T follicular helper cell (primary cell): ENCODE data around the gene TUB.
A peak's percentile ranks its signal among the peaks of the same experiment; 100 is the strongest.

ENCODE experiments used
- DNase-seq: peaks from one replicate; pipeline ENCODE4 v3.0.0-alpha.2; 2020; ENCODE audit warnings: low read depth

Gene TUB

DNA sequence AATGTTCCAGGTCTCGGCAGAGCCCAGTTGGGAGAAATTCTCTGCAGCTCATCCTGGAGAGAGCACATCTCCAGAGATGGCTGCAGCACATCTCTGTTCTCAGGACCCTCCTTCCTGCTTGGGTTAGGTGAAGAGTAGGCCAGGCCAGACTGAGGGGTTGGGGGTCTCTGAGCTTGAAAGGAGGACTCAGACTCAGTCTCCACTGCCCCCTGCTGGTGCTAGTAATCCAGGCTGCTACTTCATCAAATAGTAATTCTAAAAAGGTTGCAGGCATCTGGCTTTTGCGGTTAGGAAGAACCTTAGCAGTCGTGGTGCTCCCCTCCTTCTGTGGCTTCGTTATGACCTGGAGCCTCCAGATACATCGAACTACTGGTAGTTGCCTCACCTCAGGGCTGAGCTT lies 9.7 kb downstream of the TUB start:
- no peak for DNase-seq

DNA sequence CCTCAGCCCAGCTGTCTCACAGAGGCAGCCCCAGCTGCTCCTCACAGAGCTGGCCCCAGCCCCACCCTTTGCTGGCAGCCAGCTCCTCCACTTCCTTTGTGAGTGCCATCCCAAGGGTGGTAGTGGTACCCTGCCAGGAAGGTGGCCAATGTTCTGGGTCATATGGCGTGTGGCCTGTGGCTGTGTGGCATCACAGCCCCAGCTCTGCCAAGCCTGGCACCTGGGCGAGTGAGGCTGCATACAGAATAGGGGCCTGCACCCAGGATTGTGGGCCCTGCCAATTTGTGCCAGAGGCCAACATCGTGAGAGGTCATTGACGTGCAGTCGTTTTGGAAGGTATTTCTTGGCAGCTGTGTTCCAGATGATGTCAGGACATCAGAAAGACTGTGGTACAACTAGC lies 10.7 kb downstream of the TUB start:
- DNase-seq = no peak

DNA sequence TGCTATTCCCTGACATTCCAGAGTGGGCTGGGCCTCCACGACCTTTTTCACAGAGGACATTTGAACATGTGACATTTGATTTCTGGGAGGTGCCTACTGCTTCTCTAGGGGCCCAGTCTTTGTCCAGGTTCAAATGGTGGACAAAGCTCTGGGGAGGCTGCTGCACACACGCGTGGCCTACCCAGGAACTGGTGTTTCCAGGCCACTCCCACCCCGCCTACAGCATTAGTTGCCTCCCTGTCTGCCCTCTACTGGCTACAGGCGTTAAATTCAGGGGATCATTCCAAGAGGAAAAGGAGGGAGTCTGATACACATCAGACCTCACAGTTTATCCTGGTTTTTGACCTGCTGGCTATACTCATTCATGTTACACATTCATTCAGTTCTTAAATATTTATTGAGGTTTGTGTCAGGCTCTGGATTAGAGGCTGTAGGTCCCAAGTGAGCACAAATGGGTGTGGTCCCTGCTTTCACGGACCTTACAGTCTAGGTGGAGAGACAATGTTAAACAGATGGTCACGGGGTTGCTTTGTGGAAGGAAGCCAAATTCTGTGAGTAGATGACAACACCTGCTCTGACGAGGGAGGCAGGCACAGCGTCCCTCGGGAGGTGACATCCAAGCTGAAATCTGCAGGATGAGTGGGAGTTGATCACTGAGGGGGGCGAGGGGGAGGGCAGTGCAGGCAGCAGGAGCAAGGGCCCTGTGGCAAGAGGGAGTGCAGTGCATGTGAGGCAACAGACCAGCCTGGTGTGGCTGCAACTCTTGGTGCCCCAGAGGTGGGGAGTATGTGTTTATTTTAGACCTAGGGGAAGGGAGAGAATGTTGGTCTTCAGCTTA lies 11.8 kb downstream of the TUB start:
- DNase-seq = peak; percentile 11

DNA sequence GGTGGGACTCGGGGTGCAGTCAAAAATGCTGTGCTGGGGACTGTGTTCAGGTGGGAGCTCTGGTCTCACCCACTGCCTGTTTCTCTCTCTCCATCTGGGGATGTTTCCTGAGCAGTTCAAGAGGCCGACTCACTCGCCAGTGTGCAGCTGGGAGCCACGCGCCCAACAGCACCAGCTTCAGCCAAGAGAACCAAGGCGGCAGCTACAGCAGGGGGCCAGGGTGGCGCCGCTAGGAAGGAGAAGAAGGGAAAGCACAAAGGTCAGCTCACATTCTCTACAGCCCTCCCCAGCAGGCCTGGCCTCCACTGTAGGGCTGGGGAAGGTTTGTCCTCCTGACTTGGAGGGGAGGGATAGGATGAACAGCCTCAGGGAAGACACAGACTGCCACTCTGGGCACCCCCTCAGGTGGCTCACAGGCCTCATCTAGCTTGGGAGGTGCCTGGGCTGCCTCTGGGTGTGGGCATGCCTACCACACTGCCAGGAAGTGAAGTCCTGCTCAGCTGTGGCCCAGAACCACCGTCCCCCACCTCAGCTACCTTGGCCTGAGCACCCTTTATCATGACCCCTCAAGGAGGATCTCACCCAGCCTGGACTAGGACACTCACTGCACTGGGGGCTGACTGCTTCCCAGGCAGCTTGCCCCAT lies 13.0 kb downstream of the TUB start:
- no peak for DNase-seq

DNA sequence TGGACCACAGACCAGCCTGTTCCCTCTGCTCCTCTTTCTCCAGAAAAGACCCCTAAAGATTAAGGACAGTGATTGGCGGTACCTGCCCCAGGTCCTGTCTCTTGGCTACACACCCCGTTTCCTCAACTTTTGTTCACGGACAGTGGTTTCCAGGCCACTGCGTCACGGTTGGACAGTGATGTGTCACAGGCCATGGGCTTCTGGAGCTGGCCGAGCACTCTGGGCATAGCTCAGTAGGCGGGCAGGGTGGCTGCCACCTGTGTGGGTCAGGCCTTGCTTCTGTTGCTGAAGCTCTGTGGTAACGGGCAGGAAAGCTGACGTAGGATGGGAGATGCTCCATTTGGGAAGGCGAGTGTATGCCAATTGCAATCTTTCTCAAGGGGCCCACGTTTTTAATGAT lies 13.6 kb downstream of the TUB start:
- DNase-seq = no peak

DNA sequence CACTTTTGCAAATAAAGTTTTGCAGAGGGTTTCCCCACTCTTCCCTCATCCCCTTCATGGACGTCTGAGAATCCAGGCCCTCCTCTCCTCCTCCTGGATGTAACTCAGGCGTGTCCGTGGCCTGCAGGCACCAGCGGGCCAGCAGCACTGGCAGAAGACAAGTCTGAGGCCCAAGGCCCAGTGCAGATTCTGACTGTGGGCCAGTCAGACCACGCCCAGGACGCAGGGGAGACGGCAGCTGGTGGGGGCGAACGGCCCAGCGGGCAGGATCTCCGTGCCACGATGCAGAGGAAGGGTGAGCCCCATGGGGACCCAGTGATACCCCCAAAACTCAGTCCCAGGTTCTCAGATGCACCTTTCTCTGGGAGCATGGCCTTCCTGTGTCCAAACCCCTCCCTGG lies 14.4 kb downstream of the TUB start:
- no peak for DNase-seq

DNA sequence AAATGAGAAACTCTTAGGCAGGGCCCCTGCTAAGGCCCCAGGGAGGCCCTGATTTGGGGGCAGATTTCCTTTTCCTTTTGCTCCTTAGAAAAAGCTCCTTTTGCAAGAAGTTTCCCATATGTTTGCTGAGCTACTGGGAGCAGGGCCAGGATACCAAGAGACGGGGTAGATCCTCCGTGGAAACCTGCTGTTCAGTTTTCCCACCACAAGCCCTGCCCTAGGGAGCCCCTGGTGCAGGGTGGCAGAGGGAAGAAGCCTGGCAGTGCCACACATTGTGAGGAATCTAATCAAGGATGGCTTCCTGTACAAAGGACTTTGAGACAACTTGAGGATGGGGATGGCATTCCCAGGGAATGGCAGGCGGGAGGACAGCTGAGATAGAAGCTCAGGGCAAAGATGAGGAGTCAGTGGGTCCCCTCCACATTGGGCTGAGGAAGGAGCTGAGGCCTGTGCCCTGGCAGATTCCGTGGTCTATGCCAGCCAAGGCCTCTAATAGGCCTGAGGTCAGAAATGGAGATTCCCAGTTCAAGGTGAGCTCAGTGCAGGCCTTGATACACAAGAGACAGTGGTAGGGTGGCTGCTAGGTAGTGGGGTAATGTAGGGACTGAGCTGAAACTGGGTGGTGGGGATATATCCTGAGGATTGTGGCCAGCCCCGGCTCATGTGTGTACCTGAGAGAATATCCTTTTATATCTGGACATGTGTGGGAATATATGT lies 15.0 kb downstream of the TUB start:
- no peak for DNase-seq

DNA sequence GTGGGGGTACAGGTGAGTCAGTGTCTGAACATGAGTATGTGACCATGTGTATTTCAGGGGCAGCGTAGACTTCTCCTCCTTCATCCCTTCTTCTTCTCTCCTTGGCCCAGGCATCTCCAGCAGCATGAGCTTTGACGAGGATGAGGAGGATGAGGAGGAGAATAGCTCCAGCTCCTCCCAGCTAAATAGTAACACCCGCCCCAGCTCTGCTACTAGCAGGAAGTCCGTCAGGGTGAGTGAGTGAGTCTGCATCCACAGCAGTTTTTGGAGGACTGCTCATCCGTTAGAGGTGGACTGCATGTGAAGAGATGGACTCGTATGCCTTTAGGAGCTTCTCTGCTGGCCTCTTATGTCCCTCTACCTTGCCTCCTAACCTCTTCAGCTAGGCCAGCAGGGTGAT lies 15.6 kb downstream of the TUB start:
- DNase-seq = no peak

DNA sequence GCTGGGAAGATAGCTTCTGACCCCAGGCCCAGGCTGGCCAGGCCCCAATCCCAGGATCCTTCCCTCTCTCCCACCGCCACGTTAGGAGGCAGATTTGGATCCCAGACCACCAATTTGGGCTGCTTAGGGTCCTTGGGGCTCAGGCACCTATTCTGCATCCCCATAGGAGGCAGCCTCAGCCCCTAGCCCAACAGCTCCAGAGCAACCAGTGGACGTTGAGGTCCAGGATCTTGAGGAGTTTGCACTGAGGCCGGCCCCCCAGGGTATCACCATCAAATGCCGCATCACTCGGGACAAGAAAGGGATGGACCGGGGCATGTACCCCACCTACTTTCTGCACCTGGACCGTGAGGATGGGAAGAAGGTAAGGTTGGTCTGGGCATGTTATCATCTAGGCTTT lies 16.1 kb downstream of the TUB start:
- no peak for DNase-seq

DNA sequence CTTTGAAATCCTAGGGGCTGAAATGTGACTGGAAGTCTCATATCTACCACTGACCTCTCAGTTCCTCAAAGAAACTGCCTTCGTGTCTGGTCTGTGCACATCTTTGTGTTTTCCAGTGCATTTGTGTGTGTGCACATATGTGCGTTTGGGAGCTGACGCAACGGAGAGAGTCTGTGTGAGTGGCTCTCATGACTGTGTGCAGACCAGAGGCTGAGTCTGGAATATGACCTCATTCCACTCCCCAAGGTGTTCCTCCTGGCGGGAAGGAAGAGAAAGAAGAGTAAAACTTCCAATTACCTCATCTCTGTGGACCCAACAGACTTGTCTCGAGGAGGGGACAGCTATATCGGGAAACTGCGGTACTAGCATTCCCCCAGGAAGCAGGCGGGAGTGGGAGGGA lies 16.5 kb downstream of the TUB start:
- DNase-seq = no peak

DNA sequence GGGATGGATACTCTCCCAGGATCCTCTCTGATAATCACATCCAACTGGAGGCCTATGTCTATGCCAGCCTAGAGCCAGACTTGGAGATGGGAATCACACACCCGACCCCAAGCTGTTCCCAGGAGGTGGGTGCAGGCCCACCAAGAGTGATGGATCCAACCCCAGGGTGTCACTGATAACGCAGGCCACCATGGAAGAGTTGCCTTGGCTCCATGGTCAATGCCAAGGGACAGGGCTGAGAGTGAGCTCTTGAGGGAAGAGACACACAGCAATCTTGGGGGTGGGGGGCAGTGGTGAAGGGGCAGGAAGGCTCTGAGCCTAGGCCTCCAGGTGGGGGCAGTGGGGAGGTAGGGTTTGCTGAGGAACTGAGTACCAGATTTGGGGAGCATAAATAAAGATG lies 16.9 kb downstream of the TUB start:
- no peak for DNase-seq

DNA sequence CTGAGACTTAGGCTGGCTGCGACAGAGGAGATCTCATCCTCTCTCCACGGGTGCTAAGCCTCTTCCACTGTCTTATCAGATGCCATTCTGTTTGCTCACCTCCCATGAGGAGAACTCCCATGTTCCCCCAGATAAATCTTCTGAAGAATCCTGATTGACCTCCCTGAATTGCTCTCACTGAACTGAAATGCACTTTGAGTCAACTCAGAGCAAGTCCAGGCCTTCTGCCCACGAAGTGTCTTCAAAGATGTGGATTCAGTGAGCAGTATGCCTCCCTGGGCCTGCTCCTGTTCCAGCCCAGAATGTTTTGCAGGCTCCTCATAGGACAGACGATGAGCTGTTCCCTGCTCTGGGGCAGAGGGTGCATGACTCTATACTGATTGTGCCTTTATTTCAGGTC lies 17.4 kb downstream of the TUB start:
- no peak for DNase-seq

DNA sequence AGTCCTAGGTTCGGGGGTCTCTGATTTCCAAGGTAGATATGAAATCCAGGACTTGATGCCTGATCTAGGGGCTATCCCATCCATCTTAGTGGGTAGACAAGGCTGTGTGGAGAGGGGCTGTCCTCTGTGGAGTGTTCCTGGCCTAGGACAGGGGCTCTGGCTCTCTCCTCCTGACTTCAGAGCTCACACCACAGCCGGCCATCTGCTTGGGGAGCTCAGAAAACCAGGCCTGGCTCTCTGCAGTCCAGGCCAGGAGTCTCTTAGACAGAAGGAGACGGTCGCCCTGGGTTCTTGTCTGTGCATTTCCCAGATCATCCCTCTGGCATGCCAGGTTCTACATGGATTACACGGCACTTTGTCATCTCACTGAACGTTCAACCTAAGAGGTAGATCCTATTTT lies 17.9 kb downstream of the TUB start:
- no peak for DNase-seq

DNA sequence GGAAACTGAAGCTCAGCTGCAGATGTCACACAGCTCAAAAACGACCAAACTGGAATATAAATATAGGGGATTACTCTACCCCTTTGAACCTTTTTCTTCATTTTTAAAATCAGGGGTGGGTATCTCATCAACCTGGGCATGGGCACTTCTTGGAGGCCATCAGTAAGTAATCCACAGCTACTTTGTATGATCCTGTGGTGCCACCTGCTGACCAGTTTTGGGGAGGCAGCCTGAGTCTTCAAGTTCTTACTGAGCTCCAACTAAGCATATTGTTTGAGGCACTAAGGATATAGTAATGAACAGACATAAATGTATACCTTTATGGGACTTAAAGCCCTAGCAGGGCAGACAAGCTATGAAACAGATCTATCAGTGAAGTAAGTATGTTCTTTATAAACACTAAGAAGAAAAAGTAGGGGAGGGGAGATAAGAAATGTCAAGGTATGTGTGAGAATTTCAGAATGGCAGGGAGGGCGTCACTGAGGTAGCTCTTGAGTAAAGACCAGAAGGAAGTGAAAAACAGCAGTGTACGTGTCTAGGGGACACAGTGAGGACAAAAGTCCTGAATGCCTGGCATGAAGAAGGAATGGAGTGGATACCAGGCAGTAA lies 18.4 kb downstream of the TUB start:
- peak; percentile 62 for DNase-seq

DNA sequence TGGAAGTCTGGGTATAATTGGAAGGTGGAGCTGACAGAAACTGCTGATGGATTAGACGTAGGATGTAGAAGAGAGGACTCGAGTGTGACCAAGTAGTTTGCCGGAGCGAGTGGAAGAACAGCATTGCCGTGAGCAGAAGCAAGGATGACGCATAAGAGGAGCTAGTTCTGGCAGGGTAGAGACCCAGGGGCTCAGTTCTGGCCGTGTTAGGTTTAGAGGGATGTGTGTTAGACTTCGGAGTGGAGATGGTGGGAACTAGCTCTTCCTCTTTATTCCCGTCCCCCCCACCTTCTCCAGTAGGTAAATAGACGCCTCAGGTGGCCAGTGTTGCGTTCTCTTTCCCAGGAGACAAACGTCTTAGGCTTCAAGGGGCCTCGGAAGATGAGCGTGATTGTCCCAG lies 19.1 kb downstream of the TUB start:
- DNase-seq = no peak

DNA sequence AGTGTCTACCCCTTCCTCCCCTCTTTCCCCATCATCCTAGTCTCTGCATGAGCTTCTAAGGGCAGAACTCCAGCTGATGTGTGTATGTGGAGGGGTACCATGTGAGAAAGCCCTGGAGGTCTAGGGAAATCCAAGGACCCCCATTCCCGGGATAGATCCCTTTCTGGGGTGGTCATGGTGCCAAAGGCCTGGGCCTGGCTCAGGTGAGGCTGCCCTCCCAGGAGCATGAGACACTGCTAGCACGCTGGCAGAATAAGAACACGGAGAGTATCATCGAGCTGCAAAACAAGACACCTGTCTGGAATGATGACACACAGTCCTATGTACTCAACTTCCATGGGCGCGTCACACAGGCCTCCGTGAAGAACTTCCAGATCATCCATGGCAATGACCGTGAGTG lies 19.6 kb downstream of the TUB start:
- DNase-seq = no peak

DNA sequence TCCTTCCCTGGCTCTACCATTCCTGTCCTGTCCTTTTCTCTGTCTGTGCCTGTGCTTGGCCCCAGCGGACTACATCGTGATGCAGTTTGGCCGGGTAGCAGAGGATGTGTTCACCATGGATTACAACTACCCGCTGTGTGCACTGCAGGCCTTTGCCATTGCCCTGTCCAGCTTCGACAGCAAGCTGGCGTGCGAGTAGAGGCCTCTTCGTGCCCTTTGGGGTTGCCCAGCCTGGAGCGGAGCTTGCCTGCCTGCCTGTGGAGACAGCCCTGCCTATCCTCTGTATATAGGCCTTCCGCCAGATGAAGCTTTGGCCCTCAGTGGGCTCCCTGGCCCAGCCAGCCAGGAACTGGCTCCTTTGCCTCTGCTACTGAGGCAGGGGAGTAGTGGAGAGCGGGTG lies 20.4 kb downstream of the TUB start:
- no peak for DNase-seq

DNA sequence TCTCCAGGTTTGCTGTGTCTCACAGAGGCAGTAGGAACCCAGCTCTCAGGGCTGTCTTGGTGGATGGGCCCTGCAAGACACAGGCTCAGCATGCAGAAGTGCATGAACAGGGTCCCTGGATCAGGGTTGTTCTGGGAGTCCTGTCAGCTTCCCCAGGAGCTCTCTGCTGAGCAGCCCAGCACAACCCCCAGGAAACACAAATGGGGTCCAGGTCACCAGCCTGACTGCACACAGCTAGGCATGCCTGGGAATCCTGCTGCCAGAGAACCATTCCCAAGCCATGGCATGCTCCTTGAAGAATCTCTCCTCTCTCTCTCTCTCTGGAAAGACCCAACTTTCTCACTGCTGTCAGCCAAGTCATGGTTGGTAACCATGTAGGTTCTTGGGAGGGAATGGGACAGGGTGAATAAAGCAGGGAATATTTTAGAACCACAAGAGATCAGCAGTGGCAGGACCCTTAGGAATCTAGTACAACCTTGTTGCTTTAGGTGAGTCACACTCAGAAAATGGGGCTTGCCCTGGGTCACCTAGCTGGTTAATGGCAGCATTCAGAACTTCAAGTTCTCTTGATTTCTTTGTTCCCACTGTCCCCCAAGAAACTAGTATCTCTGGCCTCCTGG lies 21.4 kb downstream of the TUB start:
- no peak for DNase-seq

DNA sequence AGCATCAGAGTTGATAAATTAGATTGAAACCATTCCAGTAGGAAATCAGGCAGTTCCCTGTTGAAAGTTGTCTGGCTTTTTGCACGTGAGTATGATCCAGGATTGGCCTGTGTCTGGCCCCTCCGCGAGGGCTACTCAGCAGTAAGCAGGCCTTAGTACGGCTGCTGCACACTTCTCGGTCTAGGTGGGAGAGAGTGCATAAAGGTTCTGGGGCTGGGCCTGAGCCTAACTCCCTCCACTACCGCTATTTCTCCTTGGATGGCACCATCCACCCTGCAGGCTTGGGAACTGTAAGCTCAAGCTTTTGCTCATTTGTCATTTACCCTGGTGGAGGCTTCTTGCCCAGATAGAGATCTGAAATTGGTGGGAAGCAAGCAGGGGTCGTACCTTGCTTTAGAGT lies 22.0 kb downstream of the TUB start:
- DNase-seq = no peak

DNA sequence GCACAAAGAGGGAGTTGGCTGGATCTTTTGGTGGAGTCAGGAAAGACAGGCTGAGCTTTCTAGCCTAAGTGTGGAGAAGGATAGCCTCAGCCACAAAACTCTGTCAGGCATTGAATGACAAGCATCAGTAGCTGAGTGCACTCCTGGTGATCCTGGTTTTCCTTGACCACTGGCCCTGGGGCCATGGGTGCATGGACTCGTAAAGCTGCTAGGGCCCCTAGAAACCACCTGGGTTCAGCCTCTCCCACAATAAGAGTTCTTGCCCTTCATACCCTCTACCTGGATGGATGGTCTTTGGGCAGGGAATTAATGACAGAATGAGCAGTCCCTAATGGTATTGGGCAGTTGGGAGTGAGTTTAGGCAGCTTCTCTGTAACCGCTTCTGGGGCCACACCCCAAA lies 22.9 kb downstream of the TUB start:
- DNase-seq = no peak

DNA sequence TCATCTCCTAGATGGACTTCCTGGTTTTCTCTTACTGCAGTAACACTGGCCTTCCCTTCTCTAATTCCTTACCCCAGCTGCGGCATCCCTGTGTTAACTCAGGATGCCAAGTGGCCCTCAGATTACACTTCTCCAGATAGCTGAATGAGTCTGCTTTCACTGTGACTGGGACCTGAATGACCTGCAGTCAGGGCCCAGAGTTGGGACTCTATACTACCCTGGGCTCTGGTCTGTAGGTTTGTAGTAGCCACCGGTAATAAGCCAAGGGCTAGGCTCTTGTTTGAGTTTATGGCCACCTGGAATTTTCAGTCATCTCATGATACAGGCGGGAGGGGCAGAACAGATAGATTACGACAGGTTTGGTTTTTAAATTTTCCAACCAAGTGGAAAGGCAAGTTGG lies 24.1 kb downstream of the TUB start:
- no peak for DNase-seq

DNA sequence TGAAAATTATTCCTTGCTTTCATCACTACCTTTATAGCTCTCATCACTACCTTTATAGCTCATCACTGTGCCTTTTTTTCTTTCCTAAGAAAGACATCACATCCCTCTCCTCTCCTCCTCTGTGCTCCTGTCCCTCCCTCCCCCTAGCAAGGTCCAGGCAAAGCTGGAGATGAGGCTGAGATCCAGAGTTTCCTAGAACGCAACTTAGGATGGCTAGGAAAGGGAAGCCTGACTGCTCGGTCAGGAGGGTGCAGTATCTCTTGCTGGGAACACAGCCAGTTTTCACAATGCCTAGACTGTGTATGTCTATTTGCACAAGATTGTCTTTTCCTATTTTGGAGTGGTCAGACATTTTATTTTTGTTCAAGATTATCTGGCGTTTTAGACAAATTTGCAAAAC lies 24.7 kb downstream of the TUB start:
- no peak for DNase-seq
